Right cardiac atrium (tissue), 5 donors: ENCODE results near the gene JMJD6. TPM values are rescaled to one million over a fixed set of nuclear protein-coding genes. Genes with fewer than 3 reads are reported as not detected.

Source experiments
- ATAC-seq, 2 donors: fragments of 200-7000 bp; cut with Tn5 transposase; one replicate each; pipeline versions ENCODE4 v1.8.0 to v1.9.1; 2020; ENCODE audit warnings: moderate library complexity in 2 of 2, mild to moderate bottlenecking in 1 of 2
- DNase-seq, 3 donors: peaks; one replicate each; pipeline ENCODE4 v3.0.0-alpha.2; 2020
- H3K27ac ChIP-seq: one replicate; pipeline ENCODE4 v1.5.1; 2013; ENCODE audit warnings: mild to moderate bottlenecking, low read length, control low read depth, moderate library complexity
- H3K27me3 ChIP-seq: one replicate; pipeline ENCODE4 v1.6.1; 2013; ENCODE audit not compliant: control insufficient read depth, insufficient read depth
- H3K4me1 ChIP-seq: one replicate; pipeline ENCODE4 v1.6.1; 2013; ENCODE audit warnings: low read length; ENCODE audit not compliant: control insufficient read depth, insufficient read depth
- H3K4me3 ChIP-seq: one replicate; pipeline ENCODE4 v1.5.1; 2013; ENCODE audit warnings: low read length, control low read depth
- H3K9me3 ChIP-seq: one replicate; pipeline ENCODE4 v1.6.1; 2013; ENCODE audit warnings: low read length; ENCODE audit not compliant: control insufficient read depth
- WGBS: extraction: QIAGEN DNeasy Blood & Tissue Kit; methylation state at CpG from one replicate; pipeline ENCODE4 v1.1.7; 2013; 5-methylcytosine and 5-hydroxymethylcytosine counted together
- intact Hi-C, 4 donors: fragments of 100-400 bp; cut with DNase I; formaldehyde crosslinking; loops; one replicate each; pipeline versions ENCODE4 v1.11.0 to v1.14.0; 2022 to 2023
- long read RNA-seq, 4 donors: library from polyadenylated mRNA; unstranded; transcript quantifications; one replicate each; pipeline ENCODE4 v2.0.0, GENCODE V29; 2020 to 2021
- polyA plus RNA-seq: library from polyadenylated mRNA; stranded (reverse); fragments of 200-250 nt; gene quantifications from one replicate; pipeline ENCODE4 v1.2.3, GENCODE V29; 2013
- total RNA-seq, 4 donors: library from RNA; stranded (reverse); fragmentation: NEBNext Ultra II Directional; extraction: Animal tissue kit (Norgen Biotek cat#: 25700); gene quantifications; one replicate each; pipeline ENCODE4 v1.2.1, GENCODE V29; 2021
- donor health status: healthy with polysubstance abuse.
- donor health status: DM: no; HTN: yes; CAD: no.
- donor health status: DM: no; HTN: no; CAD: no.
- donor health status: DM: no; HTN: yes; CAD: no; lungs with severe emphysema.
- donor health status: DM: yes; HTN: yes; CAD: no.

Gene JMJD6
- total RNA-seq (10 to 100 TPM; 44.7 to 58.8 (median 57.2) TPM), polyA plus RNA-seq (36.7 TPM)
- long read RNA-seq, donor 1, full-length matches to known transcripts: 95 of 125 reads
- long read RNA-seq, donor 1, partial matches to known transcripts: 9 of 125 reads
- long read RNA-seq, donor 1, other reads (novel, unspliced or antisense): 21 of 125 reads
- long read RNA-seq, donor 2, full-length matches to known transcripts: 23 of 36 reads
- long read RNA-seq, donor 2, partial matches to known transcripts: 8 of 36 reads
- long read RNA-seq, donor 2, other reads (novel, unspliced or antisense): 5 of 36 reads
- long read RNA-seq, donor 3, full-length matches to known transcripts: 197 of 318 reads
- long read RNA-seq, donor 3, partial matches to known transcripts: 83 of 318 reads
- long read RNA-seq, donor 3, other reads (novel, unspliced or antisense): 38 of 318 reads
- long read RNA-seq, donor 4, full-length matches to known transcripts: 34 of 46 reads
- long read RNA-seq, donor 4, partial matches to known transcripts: 5 of 46 reads
- long read RNA-seq, donor 4, other reads (novel, unspliced or antisense): 7 of 46 reads

DNA sequence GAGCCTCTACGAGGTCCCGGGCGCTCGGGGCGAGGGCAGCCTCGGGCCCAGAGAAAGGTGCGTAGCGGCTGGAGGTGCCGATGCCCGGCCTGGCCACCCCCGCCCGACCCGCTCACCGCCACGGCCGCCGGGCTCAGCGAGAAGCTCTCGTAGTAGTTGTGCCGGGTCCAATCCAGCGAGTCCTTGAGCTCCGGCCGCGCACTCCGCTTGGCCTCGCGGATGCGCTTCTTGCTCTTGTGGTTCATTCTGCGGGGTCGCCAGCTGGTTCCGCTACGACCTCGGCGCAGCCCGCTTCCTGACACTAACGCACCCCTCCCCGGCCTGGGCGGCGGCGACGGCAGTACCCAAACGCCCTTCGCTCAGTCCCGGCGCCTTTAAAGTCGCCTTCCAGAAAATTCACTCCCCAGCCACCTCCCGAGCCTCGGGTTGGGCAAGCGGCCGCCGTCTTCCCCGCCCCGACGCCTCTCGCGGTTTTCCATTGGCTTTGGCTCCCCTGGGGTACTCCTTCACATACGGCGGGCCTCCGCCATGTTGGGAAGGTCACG, at the start of gene JMJD6:
TSS of gene JMJD6 (minus strand) at position 376 of the 545 bp plus-strand sequence. CDS start at position 245, 131 bp downstream.
- H3K4me1 ChIP-seq: peaks cover 2% of the 10 kb centered on the region
- under 1% methylated on average over 60 of the region's 60 CpGs for WGBS

DNA sequence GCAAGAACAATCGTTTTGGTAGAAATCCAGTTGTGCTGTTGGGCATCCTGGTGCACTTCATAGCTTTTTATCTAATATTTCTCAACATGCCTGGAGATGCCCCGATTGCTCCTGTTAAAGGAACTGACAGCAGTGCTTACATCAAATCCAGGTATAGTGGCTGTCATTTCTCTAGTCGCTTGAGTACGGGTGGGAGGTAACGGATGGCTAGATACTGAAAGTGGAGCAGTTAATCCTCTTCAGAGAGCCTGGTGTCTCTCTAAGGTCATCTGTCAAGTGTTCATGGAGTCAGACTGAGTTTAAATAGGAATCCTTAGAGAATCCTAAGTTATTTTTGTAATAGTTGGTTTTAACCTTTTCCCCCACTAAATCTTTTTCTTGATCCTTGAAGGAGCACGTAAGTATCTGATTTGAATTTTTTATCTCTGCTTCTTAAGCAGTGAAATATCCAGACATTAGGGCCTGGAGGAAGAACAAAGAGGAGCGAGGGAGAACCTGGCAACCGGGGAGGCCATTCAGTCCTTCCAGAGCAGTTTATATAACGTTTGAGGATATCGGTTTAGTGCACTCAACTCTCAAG, 48.7 kb upstream of the JMJD6 start:
- Histone ChIP-seq H3K4me1 (no peaks in the 10 kb centered on the region), H3K27me3 (no peaks in the 10 kb centered on the region), H3K27ac (no peak overlapping the region), H3K4me3 (no peak overlapping the region), H3K9me3 (no peaks in the 10 kb centered on the region)
- DNase-seq (no peak), ATAC-seq (no peak)
- WGBS: 84% methylated on average over 10 of the region's 10 CpGs
- intact Hi-C loops: no loop called here

More for the DNA sequence above, at the start of gene JMJD6:
- peak within 1 kb of the TSS; percentile 81 for H3K4me3 ChIP-seq
- H3K9me3 ChIP-seq: no peaks in the 10 kb centered on the region
- no peaks in the 10 kb centered on the region for H3K27me3 ChIP-seq
- peak; percentile 98 to 99 (median 98) for DNase-seq
- H3K27ac ChIP-seq: peak within 1 kb of the TSS; percentile 98
- intact Hi-C loops: no loop called here
- ATAC-seq: peak; percentile 96 to 97

DNA sequence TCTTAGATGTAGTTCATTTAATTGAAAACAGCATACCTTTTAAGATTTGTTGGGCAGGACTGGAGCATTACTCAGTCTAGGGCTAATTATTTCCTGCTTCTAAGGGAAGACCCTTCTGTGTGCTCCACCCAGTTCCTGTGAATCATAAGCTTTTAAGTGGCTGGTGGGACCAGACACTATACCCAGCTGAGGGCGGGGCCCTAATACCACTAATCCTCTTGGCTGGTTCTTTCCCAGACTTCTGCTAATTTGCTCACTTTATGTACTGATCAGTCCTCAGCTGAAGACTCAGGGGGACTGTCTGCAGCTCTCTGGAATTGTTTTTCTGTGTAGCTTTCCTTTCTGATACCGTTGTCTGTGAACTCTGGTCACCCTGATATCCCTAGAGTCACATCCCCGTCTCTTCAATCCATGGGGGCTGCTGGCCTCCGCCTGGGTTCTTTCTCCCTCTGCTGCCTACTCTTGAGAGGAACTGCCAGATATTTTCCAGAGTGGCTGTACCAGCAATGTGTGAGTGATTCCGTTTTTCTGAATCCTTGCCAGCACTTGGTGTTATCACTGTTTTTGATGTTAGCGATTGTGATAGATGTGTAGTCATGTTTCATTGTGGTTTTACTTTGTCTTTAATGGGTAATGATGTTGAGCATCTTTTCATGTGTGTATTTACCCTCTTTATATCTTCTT, 46.6 kb upstream of the JMJD6 start:
- Histone ChIP-seq H3K4me3 (no peak overlapping the region), H3K9me3 (no peaks in the 10 kb centered on the region), H3K4me1 (no peaks in the 10 kb centered on the region), H3K27ac (no peak overlapping the region), H3K27me3 (no peaks in the 10 kb centered on the region)
- DNase-seq (peak in 1 of 3 donors; percentile 42), ATAC-seq (peak; percentile 69 to 96)
- WGBS: 39% methylated on average over 6 of the region's 6 CpGs
- intact Hi-C loops: no loop called here

DNA sequence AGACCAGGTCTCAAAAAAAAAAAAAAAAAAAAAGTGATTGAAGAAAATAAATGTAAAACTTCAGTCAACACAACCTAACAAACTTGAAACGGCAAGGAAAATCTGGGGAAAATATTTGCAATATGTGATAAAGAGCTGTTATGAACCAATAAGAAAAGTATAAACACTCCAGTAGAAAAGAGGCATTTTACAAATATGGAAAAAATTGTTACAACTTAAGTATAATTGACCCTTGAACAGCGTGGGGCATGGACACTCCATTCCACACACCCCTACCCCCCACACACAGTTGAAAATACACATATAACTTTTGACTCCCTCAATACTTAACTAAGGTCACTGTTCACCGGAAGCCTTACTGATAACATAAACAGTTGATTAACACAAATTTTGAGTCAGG, 32.2 kb upstream of the JMJD6 start:
- H3K4me3 ChIP-seq: no peak overlapping the region
- no peaks in the 10 kb centered on the region for H3K9me3 ChIP-seq
- no peak for DNase-seq
- no peaks in the 10 kb centered on the region for H3K27me3 ChIP-seq
- H3K27ac ChIP-seq: no peak overlapping the region
- WGBS: 95% methylated on average over 3 of the region's 3 CpGs
- intact Hi-C loops: no loop called here
- ATAC-seq: no peak
- no peaks in the 10 kb centered on the region for H3K4me1 ChIP-seq

DNA sequence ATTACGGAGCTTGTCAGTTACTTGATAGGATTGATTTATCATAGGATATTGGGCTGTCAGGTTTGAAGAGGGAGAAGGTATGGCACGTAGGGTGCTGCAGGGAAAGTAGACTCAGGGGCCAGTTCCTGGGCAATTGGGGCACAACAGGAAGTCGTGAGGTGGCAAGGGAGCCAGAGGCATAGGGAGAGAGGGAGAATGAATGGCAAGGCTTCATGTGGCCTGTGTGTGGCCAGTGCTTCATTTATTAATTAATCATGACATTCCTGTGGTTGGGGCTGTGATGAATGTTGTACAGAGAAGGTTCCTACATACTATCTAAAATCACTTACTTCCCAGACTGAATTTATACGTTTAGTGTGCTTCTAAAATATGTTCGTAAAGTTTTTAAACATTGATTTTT, 30.9 kb upstream of the JMJD6 start:
- ATAC-seq (no peak), DNase-seq (no peak)
- H3K4me1 ChIP-seq: no peaks in the 10 kb centered on the region
- intact Hi-C loops: no loop called here
- 93% methylated on average over 5 of the region's 5 CpGs for WGBS
- H3K27me3 ChIP-seq: no peaks in the 10 kb centered on the region
- no peak overlapping the region for H3K27ac ChIP-seq
- no peaks in the 10 kb centered on the region for H3K9me3 ChIP-seq
- no peak overlapping the region for H3K4me3 ChIP-seq

DNA sequence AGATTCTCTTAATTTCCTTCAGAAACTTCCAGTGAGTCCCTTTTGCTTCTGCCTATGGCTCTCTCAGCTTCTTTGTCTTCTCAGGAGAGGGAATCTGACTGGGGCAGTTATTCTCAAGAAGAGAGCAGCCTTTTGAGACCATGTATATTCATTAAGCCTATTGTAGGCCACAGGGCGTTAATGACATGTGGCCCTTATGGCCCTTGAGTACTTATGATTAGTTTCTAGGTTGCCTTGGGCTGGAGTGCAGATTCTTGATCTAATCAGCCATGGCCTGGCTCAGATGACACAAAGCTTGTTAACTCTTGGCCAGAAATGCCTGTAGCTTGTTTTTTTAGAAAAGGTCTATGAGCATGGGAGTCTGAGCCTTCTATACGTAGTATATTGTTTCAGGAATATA, 28.9 kb upstream of the JMJD6 start:
- intact Hi-C loops: no loop called here
- no peaks in the 10 kb centered on the region for H3K27me3 ChIP-seq
- no peak overlapping the region for H3K4me3 ChIP-seq
- no peak for ATAC-seq
- no peaks in the 10 kb centered on the region for H3K9me3 ChIP-seq
- H3K27ac ChIP-seq: no peak overlapping the region
- H3K4me1 ChIP-seq: no peaks in the 10 kb centered on the region
- 76% methylated on average over 2 of the region's 2 CpGs for WGBS
- no peak for DNase-seq

DNA sequence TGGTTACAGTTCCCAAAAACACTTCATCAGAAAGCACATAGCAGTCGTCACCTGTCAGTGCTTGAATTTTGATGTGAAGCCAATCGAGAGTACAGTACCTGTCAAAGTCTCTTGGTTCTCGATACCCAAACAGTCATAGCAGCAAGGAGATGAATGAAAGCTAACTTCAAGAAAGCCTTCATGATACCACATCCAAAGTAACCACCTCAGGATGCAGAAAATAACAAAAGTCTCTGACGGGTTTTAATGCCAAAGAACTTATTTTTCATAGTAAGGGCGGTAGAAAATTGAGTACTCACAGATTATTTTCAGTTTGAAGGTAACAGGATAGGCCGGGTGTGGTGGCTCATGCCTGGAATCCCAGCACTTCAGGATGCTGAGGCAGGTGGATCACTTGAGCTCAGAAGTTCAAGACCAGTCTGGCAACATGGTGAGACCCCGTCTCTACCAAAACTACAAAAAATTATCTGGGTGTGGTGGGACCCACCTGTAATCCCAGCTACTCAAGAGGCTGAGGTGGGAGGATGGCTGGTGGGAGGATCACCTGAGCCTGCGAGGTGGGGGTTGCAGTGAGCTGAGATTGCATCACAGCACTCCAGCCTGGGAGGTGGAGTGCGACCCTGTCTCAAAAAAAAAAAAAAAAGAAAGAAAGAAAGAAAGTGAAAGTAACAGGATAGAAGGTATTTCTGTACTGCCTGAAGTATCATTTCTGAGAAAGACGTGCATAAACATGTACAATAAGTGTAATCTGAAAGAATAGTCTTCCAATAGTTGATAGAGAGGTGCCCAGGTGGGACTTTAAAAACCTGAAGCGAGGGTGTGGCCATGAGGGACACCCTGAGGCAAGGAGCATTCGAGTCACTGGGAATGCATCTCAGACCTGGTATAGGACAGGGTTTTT, 26.9 kb upstream of the JMJD6 start:
- H3K27ac ChIP-seq: no peak overlapping the region
- no peaks in the 10 kb centered on the region for H3K9me3 ChIP-seq
- H3K4me1 ChIP-seq: no peaks in the 10 kb centered on the region
- 84% methylated on average over 12 of the region's 12 CpGs for WGBS
- ATAC-seq (no peak), DNase-seq (no peak)
- intact Hi-C loops: no loop called here
- H3K27me3 ChIP-seq: no peaks in the 10 kb centered on the region
- no peak overlapping the region for H3K4me3 ChIP-seq

DNA sequence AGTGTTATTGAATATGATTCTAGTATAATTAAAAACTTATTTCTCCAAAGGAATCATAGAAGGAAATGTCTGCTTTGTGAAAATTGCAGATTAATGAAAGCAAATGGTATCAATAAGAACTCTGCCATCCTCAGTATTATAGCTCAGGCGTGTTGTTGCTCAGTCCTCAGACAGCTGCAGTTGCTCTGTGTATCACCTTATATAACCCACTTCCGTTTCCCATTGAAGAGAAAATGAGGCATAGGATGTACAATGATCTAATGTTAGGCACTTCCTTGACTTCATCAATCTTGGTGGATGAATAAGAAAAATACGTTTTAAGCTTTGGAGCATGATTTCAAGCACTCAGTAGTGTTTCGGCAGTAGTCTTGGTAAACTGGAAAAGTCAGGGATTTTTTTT, 25.6 kb upstream of the JMJD6 start:
- 80% methylated on average over 4 of the region's 4 CpGs for WGBS
- Histone ChIP-seq H3K27me3 (no peaks in the 10 kb centered on the region), H3K4me1 (peaks cover 2% of the 10 kb centered on the region)

DNA sequence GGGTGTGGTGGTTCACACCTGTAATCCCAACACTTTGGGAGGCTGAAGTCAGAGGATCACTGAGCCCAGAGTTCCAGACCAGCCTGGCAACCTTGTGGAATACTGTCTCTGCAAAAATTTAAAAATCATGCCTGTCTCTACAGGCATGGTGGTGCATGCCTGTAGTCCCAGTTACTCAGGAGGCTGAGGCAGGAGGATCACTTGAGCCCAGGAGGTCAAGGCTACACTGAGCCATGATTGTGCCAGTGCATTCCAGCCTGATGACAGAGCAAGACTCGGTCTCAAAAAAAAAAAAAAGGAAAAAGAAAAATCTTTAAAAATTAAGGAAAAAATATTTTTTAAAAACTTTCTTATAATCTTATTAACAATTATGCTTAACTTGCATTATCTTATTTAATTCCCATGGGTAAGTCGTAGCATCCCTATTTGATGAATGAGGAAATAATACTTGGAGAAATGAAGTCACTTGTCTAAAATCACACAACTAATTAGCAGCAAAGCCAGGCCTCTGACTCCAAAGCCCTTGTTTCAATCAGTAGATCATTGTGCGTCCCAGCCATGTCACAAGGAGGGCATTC, 25.1 kb upstream of the JMJD6 start:
- intact Hi-C loops: no loop called here
- Histone ChIP-seq H3K27ac (no peak overlapping the region), H3K4me3 (no peak overlapping the region), H3K4me1 (peaks cover 2% of the 10 kb centered on the region), H3K9me3 (no peaks in the 10 kb centered on the region), H3K27me3 (no peaks in the 10 kb centered on the region)
- ATAC-seq: no peak
- no peak for DNase-seq
- WGBS: 84% methylated on average over 3 of the region's 3 CpGs

More for the DNA sequence above, 25.6 kb upstream of the JMJD6 start:
- Histone ChIP-seq H3K4me3 (no peak overlapping the region), H3K9me3 (no peaks in the 10 kb centered on the region), H3K27ac (no peak overlapping the region)
- no peak for ATAC-seq
- no peak for DNase-seq
- intact Hi-C loops: no loop called here

DNA sequence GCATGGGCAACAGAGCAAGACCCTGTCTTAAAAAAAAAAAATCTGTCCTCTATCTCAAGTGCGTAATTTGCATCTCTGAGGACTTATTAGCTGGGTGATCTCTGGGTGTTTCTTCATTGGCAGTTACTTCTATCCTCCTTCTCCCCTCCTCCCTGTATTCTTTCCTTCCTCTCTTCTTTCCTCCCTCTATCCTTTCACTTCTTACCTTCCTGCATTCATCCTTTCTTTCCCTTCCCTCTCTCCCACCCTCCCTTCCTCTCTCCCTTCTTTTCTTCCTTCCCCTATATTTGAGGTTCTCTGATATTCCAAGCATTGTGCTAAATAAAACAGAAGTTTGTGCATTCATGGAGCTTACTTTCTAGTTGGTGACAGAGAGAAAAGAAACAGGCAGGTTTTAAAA, 22.3 kb upstream of the JMJD6 start:
- Histone ChIP-seq H3K4me1 (peaks cover 2% of the 10 kb centered on the region), H3K27me3 (no peaks in the 10 kb centered on the region), H3K4me3 (no peak overlapping the region), H3K27ac (peak overlapping the region; percentile 67), H3K9me3 (no peaks in the 10 kb centered on the region)
- DNase-seq (no peak), ATAC-seq (no peak)
- intact Hi-C loops: no loop called here
- WGBS: 100% methylated on average over 1 of the region's 1 CpG
